OCI-LY3 (cell line): Measurements from ENCODE around the gene KCNH5.

Experiments used
- H2AFZ ChIP-seq: fragments of 200-600, 300-600 bp; shearing (Covaris generic); 2 replicates; pipeline ENCODE4 v1.6.0; 2014; ENCODE audit warnings: antibody characterized with exemption, low read depth, low read length
- H3K27ac ChIP-seq: fragments of 200-600, 300-600 bp; sonication (generic); 2 replicates; pipeline ENCODE4 v1.5.1; 2014; ENCODE audit warnings: mild to moderate bottlenecking, low read length, moderate library complexity, mixed read lengths
- H3K27me3 ChIP-seq: fragments of 200-600, 300-600 bp; sonication (generic); 2 replicates; pipeline ENCODE4 v1.6.1; 2014; ENCODE audit warnings: low read depth, low read length, mixed read lengths
- H3K36me3 ChIP-seq: fragments of 200-600, 300-600 bp; sonication (generic); replicated peaks from 2 replicates; pipeline ENCODE3; 2014; ENCODE audit warnings: low read depth, low read length, mixed read lengths
- H3K4me1 ChIP-seq: fragments of 300-600, 200-600 bp; sonication (generic); 2 replicates; pipeline ENCODE4 v1.6.1; 2014; ENCODE audit warnings: low read length, mixed read lengths
- H3K4me2 ChIP-seq: fragments of 200-600, 300-600 bp; sonication (generic); 2 replicates; pipeline ENCODE4 v1.6.1; 2014; ENCODE audit warnings: low read length, mixed read lengths
- H3K4me3 ChIP-seq: fragments of 300-600, 200-600 bp; sonication (generic); 2 replicates; pipeline ENCODE4 v1.5.1; 2014; ENCODE audit warnings: antibody characterized with exemption, mild to moderate bottlenecking, low read length, moderate library complexity
- H3K79me2 ChIP-seq: fragments of 300-600, 200-600 bp; shearing (Covaris generic); 2 replicates; pipeline ENCODE4 v1.6.1; 2014; ENCODE audit warnings: mild to moderate bottlenecking, low read length, mixed read lengths
- H3K9ac ChIP-seq: fragments of 300-600, 200-600 bp; shearing (Covaris generic); 2 replicates; pipeline ENCODE4 v1.6.0; 2014; ENCODE audit warnings: mild to moderate bottlenecking, low read length, moderate library complexity
- H3K9me3 ChIP-seq: fragments of 200-600, 300-600 bp; shearing (Covaris generic); 2 replicates; pipeline ENCODE4 v1.6.1; 2014; ENCODE audit warnings: low read length, mixed read lengths; ENCODE audit not compliant: insufficient read depth
- H4K20me1 ChIP-seq: fragments of 200-600, 300-600 bp; sonication (generic); 2 replicates; pipeline ENCODE4 v1.6.1; 2016; ENCODE audit warnings: low read length, mixed read lengths; ENCODE audit not compliant: insufficient read depth
- EZH2phosphoT487 ChIP-seq: fragments of 200-600 bp; shearing (Covaris generic); IDR thresholded peaks from 2 replicates; pipeline ENCODE4 v1.6.1; 2018; ENCODE audit warnings: antibody characterized with exemption, mixed run types, low read depth
- TF ChIP-seq, protein P1 (sequence below): fragments of 200-600, 300-600 bp; sonication (generic); IDR thresholded peaks from 2 replicates; pipeline ENCODE4 v1.5.1; 2014; ENCODE audit warnings: antibody characterized with exemption, low read length, low read depth

Gene KCNH5

GRCh38 chr14:62914025-62914424, 131.2 kb downstream of the KCNH5 start:
- Histone ChIP-seq H3K27me3 (no peaks in the 10 kb centered on the region), H2AFZ (no peak overlapping the region), H3K36me3 (no peaks in the 10 kb centered on the region), H3K4me1 (no peaks in the 10 kb centered on the region), H3K79me2 (no peaks in the 10 kb centered on the region), H3K9me3 (no peaks in the 10 kb centered on the region), H3K27ac (no peak overlapping the region), H3K4me2 (no peak overlapping the region), H4K20me1 (no peaks in the 10 kb centered on the region), H3K9ac (no peak overlapping the region), H3K4me3 (no peak overlapping the region)
- no peak for TF ChIP-seq EZH2phosphoT487
- TF ChIP-seq, protein P1, sequence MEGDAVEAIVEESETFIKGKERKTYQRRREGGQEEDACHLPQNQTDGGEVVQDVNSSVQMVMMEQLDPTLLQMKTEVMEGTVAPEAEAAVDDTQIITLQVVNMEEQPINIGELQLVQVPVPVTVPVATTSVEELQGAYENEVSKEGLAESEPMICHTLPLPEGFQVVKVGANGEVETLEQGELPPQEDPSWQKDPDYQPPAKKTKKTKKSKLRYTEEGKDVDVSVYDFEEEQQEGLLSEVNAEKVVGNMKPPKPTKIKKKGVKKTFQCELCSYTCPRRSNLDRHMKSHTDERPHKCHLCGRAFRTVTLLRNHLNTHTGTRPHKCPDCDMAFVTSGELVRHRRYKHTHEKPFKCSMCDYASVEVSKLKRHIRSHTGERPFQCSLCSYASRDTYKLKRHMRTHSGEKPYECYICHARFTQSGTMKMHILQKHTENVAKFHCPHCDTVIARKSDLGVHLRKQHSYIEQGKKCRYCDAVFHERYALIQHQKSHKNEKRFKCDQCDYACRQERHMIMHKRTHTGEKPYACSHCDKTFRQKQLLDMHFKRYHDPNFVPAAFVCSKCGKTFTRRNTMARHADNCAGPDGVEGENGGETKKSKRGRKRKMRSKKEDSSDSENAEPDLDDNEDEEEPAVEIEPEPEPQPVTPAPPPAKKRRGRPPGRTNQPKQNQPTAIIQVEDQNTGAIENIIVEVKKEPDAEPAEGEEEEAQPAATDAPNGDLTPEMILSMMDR, result no peak

DNA sequence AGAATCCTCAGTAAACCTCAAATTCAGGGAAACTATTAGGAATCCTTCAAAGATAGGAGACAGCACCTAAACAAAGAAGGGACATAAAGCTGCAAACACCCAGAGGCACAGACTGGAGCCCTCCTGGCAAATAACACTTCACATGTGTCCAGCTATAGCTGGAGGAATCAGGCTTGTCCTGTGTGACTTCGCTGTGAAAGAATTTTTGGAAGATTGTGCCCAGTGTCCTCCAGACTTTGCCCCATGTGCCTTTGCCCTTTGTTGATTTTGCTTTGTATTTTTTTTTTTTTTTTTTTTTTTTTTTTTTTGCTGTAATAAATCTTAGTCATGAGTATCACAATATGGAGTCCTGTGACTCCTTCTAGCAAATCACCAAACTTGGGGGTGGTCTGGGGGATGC, 136.8 kb downstream of the KCNH5 start:
- H3K4me2 ChIP-seq, result no peak overlapping the region
- no peaks in the 10 kb centered on the region for H3K27me3 ChIP-seq
- H4K20me1 ChIP-seq, result no peaks in the 10 kb centered on the region
- H3K9ac ChIP-seq, result no peak overlapping the region
- H3K27ac ChIP-seq, result no peak overlapping the region
- H3K4me1 ChIP-seq, result no peaks in the 10 kb centered on the region
- H3K36me3 ChIP-seq, result no peaks in the 10 kb centered on the region
- no peaks in the 10 kb centered on the region for H3K9me3 ChIP-seq
- no peak overlapping the region for H3K4me3 ChIP-seq
- TF ChIP-seq, protein P1, result no peak
- no peak for TF ChIP-seq EZH2phosphoT487
- H3K79me2 ChIP-seq, result no peaks in the 10 kb centered on the region
- no peak overlapping the region for H2AFZ ChIP-seq

GRCh38 chr14:62905566-62905965, 139.7 kb downstream of the KCNH5 start:
- no peaks in the 10 kb centered on the region for H3K27me3 ChIP-seq
- no peaks in the 10 kb centered on the region for H4K20me1 ChIP-seq
- H3K36me3 ChIP-seq, result no peaks in the 10 kb centered on the region
- H3K4me2 ChIP-seq, result no peak overlapping the region
- no peak overlapping the region for H2AFZ ChIP-seq
- no peak overlapping the region for H3K4me3 ChIP-seq
- H3K79me2 ChIP-seq, result no peaks in the 10 kb centered on the region
- TF ChIP-seq, protein P1, result no peak
- no peak for TF ChIP-seq EZH2phosphoT487
- no peaks in the 10 kb centered on the region for H3K9me3 ChIP-seq
- H3K4me1 ChIP-seq, result no peaks in the 10 kb centered on the region
- H3K9ac ChIP-seq, result no peak overlapping the region
- no peak overlapping the region for H3K27ac ChIP-seq

DNA sequence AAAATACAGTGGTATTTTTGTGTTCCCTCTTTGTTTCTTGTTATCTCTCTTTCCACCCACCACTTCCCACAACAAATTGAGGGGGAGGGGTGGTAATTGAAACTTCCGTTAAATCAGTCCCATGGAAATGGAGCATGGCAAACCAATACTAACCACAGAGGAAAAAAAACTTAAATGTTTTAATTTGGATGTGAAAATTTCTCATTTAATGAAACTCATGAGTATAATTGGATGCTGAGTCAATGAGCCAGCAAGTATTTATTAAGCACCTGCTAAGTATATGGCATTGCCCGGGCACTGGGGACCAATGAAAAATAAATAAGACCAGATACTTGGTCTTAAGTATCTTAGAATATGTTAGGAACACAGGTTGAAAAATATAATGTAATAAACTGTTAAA, 147.5 kb downstream of the KCNH5 start:
- Histone ChIP-seq H3K36me3 (no peaks in the 10 kb centered on the region), H3K79me2 (no peaks in the 10 kb centered on the region), H3K27ac (no peak overlapping the region), H3K9me3 (no peaks in the 10 kb centered on the region; the same call in 1 of the 2 replicates), H3K4me2 (no peak overlapping the region), H3K4me1 (no peaks in the 10 kb centered on the region), H3K27me3 (no peaks in the 10 kb centered on the region), H3K9ac (no peak overlapping the region), H2AFZ (no peak overlapping the region), H4K20me1 (no peaks in the 10 kb centered on the region), H3K4me3 (no peak overlapping the region)
- TF ChIP-seq, protein P1, result no peak
